ENCODE data around the gene TNK2.
"Not testable (repeated sequence)": the region's sequence is repeated elsewhere in the genome, so short reads cannot be mapped to it uniquely, and the experiment has no call there.

Gene TNK2

DNA sequence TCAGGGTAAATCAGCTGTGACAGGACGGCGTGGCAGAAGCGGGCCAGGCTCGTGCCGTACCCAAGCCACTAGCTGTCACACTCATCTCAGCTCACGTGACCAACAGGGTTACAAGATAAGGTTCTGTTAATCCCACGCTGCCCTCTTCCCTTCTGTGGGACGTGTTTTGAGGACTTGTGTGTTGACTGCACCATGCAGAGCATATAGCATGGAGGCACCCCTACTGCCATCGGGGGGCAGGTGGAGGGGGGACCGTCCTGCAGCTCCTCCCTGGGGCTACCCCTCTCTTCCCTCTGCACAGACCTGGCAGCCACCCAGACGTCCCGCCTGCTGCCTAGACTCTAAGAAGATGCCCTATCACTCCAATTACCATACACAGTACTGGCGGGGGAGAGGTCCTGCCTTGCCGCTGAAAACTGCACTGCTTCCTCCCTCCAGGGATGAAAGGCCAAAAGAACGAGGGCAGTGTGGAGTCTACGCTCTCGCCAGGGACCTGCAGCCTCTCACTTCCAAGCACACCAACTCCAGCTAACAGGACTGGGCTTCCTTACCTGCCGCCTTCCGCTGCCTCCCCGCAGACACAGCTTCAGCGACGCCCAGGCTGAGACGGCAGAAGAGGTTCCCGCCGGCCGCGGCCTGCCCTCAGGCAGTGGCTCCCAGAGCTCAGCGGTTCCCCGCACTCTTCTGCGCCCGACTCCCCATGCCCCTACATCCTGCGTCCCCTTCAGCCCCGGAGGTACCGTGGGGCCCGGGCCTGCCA, at the start of gene TNK2:
TSS of gene TNK2 (minus strand) at position 618 of the 760 bp plus-strand sequence. CDS start 19,963 bp downstream, outside the sequence.
- no peak for DNase-seq (ENCODE audit: low read depth)

DNA sequence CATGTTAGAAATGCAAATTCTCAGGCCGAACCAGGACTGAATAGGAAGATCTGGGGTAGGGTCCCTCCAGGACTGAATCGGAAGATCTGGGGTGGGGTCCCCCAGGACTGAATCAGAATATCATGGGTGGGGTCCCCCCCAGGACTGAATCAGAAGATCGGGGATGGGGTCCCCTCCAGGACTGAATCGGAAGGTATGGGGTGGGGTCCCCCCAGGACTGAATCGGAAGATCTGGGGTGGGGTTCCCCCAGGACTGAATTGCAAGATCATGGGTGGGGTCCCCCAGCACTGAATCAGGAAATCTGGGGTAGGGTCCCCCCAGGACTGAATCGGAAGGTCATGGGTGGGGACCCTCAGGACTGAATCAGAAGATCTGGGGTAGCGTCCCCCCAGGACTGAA, 48.2 kb upstream of the TNK2 start:
- DNase-seq (ENCODE audit: low read depth) = no peak

DNA sequence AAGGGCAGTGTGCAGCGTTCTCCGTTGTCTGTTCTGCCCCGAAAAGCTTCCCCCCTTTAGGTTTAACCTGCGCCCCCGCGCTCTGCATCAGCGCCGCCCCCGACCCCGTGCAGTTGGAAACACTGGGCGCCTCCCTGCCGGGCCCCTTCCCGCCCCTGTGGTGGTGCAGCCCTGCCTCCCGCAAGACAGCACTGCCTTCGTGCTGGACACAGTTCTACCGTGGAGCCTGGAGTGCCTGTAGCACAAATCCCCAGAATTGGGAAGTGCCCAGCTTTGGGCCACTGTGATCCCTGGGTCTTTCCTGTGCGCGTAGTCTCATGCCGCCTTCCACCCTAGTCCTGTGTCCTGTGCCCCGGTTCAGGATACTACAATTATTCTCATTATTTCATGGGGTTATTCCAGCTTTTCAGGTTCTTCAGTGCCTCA, 47.1 kb upstream of the TNK2 start:
- not testable (repeated sequence) for DNase-seq (ENCODE audit: low read depth)

DNA sequence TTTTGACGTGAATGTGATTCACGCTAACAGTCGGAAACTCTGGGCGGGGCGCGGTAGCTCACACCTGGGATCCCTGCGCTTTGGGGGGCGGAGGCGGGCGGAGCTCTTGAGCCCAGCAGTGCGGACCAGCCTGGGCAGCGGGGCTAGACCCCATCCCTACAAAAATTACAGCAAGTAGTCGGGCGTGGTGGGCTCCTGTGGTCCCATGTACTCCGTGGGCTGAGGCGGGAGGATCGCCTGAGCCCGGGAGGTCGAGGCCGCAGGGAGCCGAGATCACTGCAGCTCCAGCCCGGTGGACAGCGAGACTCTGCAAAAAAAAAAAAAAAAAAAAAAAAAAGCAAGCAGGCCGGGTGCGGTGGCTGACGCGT, 46.4 kb upstream of the TNK2 start:
- not testable (repeated sequence) for DNase-seq (ENCODE audit: low read depth)

DNA sequence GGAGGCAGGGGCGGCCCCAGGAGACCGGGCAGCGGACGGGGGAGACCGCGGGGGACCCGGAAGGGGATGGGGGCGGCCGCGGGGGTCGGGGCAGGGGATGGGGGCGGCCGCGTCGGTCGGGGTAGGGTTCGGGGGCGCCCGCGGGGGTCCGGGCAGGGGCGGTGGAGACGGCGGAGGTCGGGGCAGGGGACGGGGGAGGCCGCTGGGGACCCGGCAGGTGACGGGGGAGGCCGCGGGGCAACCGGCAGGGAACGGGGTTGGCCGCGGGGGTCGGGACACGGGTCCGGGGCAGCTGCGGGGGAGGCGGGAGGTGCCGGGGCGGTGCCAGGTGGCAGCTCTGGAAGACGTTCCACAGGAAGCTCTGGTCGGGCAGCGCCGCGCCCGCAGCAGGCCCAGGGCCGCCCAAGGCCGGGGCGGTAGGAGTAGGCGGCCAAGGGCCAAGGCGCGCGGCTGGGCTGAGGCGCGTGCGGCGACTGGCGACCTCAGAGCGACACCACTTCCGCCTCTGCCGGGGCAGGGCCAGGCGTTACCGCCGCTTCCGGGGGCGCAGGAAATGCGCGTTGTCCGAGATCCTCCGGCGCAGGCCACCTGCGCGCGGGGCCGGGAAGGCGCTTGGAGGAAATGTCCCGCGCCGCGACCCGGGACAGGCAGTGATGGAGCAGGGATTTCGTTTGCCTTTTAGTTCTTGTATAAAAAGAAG, 45.9 kb upstream of the TNK2 start:
- DNase-seq (ENCODE audit: low read depth) = not testable (repeated sequence)

DNA sequence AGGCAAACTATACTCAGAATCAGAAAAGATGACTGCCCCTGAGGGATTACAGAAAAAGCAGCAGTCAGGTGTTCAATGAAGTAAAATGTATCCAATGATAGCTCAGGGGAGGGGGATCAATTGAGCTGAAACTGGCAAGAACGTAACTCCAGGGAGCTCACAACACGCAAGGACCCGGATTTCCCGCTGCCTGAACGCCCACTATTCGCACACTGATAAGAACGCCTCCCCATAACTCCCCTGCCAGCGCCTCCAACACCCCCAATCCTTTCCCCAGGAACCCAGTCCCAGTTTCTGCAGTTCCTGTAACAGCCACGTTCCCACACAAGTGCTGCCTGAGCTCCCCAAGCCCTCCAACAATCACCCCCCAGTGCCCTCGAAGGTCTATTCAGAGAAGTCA, 44.2 kb upstream of the TNK2 start:
- DNase-seq (ENCODE audit: low read depth) = not testable (repeated sequence)

DNA sequence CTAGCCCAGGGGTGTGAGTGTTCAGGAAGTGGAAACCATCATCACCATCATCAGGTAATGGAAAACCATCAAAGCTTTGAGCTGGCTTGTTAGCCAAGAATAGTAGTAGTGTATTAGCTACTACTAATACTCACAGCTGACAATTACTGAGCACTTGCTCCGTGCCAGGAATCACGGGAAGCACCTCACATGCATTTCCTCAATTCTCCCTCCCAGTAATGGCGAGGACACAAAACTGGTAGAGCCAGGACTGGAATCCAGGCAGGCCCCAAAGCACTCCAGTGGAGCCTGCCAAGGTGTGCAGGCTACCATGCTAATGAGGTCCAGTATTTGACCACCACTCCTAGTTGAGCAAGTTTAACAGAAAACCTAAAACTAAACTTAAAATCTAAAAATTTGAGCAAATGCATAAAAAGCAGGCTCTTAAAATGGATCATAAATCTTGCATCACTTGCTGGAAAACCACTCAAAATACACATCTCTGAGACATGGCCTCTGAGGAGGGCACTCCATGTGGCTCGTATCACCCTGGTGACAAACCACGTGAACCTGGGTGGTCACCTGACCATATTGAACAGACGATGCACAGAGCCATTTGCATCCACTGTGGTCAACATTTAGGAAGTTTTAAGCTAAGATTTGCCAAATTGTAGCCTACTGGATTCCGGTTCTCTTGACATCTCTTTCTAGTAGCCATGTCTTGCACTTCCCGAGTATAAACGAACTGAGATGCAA, 43.3 kb upstream of the TNK2 start:
- DNase-seq (ENCODE audit: low read depth) = not testable (repeated sequence)

DNA sequence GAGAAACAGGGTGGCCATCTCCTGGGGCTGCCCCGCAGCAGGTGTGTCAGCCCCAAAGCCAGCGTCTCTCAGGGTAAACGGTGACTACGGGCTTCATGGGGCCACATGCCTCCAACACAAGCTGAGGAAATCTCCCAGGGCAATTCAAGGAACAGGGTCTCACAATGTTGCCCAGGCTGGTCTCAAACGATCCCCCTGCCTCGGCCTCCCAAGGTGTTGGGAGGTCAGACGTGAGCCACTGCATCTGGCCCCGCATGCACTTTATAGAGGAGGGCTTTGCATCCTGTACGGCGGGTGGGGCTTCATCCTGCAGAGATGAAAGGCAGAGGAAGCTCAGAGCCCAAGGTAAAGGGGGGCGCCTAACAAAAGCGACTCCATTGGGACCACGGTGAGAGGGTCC, 42.4 kb upstream of the TNK2 start:
- DNase-seq (ENCODE audit: low read depth) = not testable (repeated sequence)

DNA sequence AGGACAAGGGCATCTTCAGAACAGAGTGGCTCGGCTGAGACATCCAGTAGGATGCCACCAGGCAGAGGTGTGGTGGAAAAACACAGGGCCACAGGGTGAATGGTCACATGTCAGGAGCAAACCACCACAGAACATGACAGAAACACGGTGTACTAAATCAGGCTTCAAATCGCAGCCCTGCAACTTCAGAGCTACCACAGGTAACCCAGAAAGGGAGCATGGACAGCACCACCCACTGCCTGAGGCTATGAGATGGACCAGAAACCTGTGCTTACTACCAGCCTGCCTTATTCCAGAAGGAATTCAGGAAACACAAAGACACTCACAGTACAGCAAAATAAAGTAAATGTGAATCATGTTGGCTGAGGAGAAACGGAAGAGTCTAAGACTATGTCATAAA, 41.8 kb upstream of the TNK2 start:
- DNase-seq (ENCODE audit: low read depth) = not testable (repeated sequence)

DNA sequence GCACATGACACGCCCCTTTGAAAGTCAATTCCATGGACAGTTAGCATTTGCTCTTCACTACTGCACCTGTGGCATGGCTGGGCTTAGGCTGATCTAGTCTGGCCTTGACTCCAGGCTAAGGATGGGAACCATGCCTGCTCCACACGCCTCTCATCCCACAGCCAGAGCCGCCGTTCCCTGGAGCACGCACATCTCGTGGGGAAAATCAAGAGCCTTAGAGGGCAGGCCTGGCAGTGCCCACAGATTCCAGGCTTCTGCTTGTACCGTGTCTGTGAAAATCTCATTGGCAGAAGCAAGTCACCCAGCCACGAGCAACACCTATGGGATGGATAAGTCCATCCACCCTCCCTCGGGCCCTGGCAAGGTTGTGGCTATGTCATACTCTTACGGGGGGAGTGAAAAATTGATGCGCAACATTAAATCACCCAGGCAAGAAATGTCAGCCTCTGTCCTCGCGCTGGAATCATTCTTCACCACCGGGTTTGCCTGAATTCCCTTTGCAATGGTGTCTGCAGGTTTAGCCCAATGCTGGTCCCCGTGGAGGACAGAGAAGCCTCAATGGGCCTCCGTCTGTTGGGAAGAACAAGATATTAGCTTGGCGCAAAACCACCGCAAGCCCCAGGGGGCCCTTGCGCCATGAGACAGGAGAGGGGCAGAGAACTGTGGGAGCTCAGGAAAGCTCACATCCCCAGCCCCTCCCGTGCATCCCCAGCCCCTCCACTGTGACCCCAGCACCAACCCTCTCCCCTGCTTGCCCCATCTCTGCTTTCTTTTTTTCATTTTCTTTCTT, 38.8 kb upstream of the TNK2 start:
- not testable (repeated sequence) for DNase-seq (ENCODE audit: low read depth)

DNA sequence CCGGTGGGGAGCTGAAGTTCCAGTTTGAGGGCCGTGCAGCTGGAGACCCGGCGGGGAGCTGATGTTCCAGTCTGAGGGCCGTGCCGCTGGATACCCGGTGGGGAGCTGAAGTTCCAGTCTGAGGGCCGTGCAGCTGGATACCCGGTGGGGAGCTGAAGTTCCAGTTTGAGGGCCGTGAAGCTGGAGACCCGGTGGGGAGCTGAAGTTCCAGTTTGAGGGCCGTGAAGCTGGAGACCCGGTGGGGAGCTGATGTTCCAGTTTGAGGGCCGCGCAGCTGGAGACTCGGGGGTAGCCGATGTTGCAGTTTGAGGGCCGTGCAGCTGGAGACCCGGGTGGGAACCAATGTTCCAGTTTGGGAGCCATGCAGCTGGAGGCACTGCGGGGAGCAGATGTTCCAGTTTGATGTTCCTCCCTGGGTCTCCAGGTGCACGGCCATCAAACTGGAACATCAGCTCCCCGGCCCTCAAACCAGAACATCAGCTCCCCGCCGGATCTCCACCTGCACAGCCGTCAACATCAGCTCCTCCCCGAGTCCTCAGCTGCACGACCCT, 33.0 kb upstream of the TNK2 start:
- DNase-seq (ENCODE audit: low read depth) = not testable (repeated sequence)

DNA sequence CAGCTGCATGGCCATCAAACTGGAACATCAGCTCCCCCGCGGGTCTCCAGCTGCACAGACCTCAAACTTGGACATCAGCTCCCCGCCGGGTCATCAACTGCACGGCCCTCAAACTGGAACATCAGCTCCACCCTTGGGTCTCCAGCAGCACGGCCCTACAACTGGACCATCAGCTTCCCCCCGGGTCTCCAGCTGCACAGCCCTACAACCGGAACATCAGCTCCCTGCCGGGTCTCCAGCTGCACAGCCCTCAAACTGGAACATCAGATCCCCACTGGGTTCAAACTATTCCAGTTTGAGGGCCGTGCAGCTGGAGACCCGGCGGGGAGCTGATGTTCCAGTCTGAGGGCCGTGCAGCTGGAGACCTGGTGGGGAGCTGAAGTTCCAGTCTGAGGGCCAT, 32.5 kb upstream of the TNK2 start:
- DNase-seq (ENCODE audit: low read depth) = not testable (repeated sequence)

DNA sequence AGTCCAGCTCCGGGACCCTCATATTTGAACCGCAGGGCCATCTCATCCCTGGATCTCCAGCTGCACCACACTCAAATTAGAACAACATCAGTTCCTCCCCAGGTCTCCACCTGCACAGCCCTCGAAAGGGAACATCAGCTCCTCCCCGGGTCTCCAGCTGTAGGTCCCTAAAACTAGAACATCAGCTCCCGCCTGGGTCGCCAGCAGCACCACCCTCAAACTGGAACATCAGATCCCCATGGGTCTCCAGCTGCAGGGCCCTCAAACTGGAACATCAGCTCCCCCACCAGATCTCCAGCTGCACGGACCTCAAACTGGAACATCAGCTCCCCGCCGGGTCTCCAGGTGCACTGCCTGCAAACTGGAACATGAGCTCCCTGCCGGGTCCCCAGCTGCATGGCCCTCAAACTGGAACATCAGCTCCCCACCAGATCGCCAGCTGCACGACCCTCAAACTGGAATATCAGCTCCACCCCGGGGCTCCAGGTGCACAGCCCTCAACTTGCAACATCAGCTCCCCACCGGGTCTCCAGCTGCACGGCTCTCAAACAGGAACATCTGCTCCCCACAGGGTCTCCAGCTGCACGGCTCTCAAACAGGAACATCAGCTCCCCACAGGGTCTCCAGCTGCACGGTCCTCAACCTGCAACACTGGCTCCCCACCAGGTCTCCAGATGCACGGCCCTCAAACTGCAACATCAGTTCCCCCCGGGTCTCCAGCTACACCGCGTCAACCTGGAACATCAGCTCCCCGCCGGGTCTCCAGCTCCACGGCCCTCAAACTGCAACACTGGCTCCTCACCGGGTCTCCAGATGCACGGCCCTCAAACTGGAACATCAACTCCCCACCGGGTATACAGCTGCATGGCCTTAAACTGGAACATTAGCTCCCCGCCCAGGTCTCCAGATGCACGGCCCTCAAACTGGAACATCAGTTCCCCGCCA, 31.4 kb upstream of the TNK2 start:
- not testable (repeated sequence) for DNase-seq (ENCODE audit: low read depth)

DNA sequence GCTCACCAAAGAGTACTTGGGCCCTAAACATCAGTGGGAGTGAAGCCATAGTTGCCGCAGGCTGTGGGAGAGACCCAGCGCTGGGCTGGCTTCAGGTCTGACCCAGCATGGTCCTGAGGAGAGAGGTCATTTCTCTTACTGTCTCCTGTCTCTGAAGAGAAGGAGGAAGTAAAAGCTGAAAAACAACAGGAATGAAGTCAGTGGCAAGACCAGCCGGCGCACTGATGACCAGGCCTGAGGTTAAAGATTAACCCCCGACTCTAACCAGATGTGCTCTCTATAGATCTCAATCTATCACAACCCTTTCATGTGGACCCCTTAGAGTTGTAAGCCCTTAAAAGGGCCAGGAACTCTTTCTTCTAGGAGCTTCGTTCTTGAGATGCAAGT, 24.7 kb upstream of the TNK2 start:
- not testable (repeated sequence) for DNase-seq (ENCODE audit: low read depth)

DNA sequence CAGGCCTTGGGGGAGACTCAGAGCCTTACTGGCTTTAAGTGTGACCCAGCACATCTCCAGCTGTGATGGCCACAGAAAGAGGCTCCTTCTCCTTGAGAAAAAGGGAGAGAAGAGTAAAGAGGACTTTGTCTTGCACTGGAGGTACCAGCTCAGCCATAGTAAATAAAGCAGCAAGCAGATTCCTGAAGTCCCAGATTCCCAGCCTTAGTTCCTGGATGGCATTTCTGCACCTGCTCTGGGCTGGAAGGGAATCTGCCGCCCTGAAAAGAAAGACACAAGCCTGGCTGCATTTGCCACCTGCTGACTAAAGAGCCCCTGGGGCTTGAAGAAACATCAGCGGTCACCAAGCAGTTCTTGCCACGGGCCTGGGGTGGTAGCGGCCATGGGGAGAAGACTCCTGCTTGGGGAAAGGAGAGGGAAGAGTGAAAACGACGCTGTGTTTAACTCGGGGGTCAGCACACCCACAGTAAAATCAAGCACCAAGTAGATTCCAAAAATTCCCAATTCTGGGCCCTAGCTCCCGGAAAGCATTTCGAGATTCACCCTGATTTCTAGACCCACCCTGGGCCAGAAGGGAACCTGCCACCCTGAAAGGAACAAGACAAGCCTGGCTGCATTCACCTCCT, 24.2 kb upstream of the TNK2 start:
- no peak for DNase-seq (ENCODE audit: low read depth)

DNA sequence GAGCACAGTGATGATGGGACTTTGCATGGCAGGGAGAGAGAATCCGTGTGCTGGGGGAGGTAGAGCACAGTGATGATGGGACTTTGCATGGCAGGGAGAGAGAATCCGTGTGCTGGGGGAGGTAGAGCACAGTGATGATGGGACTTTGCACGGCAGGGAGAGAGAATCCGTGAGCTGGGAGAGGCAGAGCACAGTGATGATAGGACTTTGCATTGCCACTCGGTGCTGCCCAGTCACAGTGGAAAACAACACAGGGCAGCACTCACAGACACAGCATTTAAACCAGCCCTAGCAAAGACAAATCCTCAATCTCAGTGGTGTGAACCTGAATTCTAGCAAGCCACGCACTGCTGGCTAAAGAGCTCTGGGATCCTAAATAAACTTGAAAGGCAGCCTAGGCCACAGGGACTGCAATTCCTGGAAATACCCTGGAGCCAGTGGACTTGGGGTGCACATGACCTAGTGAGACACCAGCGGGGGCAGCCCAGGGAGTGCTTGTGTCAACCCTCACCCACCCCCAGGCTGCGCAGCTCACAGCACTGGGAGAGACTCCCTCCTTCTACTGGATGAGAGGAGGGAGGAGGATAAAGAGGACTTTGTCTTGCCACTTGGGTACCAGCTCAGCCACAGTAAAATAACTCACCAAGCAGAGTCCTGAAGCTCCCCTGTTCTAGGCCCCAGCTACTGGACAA, 23.4 kb upstream of the TNK2 start:
- DNase-seq (ENCODE audit: low read depth) = no peak

DNA sequence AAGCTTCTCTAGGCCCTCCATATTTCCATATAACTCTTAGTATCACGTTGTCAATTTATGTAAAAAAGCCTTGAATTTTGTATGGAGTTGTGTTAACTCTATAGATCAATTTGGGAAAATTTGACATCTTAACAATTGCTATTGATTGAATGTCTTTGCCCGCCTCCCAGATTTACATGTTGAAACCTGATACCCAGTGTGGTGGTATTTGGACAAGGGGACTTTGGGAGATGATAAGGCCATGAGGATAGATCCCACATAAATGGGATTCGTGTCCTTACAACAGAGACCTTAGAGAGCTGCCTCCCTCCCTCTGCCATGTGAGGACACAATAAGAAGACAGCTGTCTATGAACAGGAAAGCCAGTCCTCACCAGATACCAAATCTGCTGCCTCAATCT, 21.1 kb upstream of the TNK2 start:
- DNase-seq (ENCODE audit: low read depth) = no peak

DNA sequence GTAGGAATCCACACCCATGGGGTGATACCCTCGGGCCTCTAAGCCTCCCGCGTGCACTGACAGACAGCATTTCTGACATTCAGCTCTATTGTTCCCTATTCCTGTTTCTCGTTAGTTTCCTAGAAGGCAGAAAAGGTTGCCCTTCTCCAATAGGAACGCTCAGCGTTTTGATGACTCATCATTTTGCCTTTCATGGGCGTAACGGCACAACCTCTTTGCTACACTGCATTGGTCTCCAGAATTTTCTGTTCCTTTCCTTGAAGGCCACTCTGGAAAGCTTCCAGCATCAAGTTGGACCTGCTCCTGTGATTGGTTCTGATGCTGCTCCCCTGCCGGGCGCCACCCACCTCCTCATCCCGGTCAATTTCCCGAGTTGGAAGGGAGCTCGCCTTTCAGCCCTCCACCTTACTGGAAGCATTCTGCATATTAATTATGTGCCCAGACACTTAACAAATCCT, 13.0 kb upstream of the TNK2 start:
- no peak for DNase-seq (ENCODE audit: low read depth)

DNA sequence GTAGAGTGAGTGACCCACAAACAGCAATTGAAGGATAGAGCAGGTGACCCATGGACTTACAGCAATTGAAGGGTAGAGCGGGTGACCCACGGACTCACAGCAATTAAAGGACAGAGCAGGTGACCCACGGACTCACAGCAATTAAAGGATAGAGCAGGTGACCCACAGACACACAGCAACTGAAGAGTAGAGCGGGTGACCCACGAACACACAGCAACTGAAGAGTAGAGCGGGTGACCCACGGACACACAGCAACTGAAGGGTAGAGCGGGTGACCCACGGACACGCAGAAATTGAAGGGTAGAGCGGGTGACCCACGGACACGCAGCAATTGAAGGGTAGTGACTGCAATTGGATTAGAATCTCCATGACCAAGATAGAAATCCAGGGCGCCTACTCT, 9.8 kb upstream of the TNK2 start:
- no peak for DNase-seq (ENCODE audit: low read depth)

Data from non-pigmented ciliary epithelial cell (primary cell).